Endothelial cell of umbilical vein (primary cell): Measurements from ENCODE around the gene SLC5A8. TPM values are rescaled to one million over a fixed set of nuclear protein-coding genes. Genes with fewer than 3 reads are reported as not detected.

Experiments
- BruUV-seq: library from RNA; stranded (reverse); fragments of 400-500 nt; replicated peaks from 2 replicates; lab custom pipeline; 2021; lab: Mats Ljungman, UMichigan
- CTCF ChIA-PET: fragments of 300-600, 350-600 bp; sonication (Branson Sonifier 250); formaldehyde crosslinking; loops from one replicate; lab custom pipeline; 2021; ENCODE audit warnings: antibody characterized with exemption, inconsistent platforms; lab: Charles Lee
- POLR2A ChIA-PET: fragments of 300-600, 350-600 bp; sonication (Branson Sonifier 250); formaldehyde crosslinking; loops from one replicate; lab custom pipeline; 2021; ENCODE audit warnings: antibody characterized with exemption, inconsistent platforms; lab: Charles Lee
- DNase-seq: peaks from one replicate; pipeline ENCODE4 v3.0.0-alpha.2; 2011; ENCODE audit warnings: low read depth, low spot score
- FAIRE-seq: peaks from 2 replicates; lab custom pipeline; 2011; peaks lifted over from hg19 to GRCh38; lab: Jason Lieb, UNC
- H2AFZ ChIP-seq: 2 replicates; pipeline ENCODE4 v1.6.0; 2012; ENCODE audit warnings: low read depth, low read length, control low read depth, inconsistent platforms
- H3K27ac ChIP-seq: 2 replicates; pipeline ENCODE4 v1.5.1; 2011; ENCODE audit warnings: low read depth, mild to moderate bottlenecking, control low read depth, low read length, moderate library complexity; ENCODE audit not compliant: insufficient read depth
- H3K27me3 ChIP-seq, 2 experiments: 2 replicates each; pipeline versions ENCODE4 v1.6.0 to v1.6.1; 2011; ENCODE audit warnings: low read length in 2 of 2, mixed read lengths in 1 of 2; ENCODE audit not compliant: control insufficient read depth in 2 of 2, insufficient read depth in 2 of 2
- H3K36me3 ChIP-seq, 2 experiments: 2 replicates in 1 of 2; 3 replicates in 1 of 2; pipeline ENCODE4 v1.5.1; 2011; ENCODE audit warnings: low read length in 2 of 2, mild to moderate bottlenecking in 1 of 2, moderate library complexity in 1 of 2; ENCODE audit not compliant: control insufficient read depth in 2 of 2, insufficient read depth in 2 of 2; ENCODE audit errors: extremely low read depth in 1 of 2
- H3K4me1 ChIP-seq: 3 replicates; pipeline ENCODE4 v1.5.1; 2011; ENCODE audit warnings: mild to moderate bottlenecking, low read length; ENCODE audit not compliant: control insufficient read depth, insufficient read depth; ENCODE audit errors: extremely low read depth
- H3K4me2 ChIP-seq: 2 replicates; pipeline ENCODE4 v1.6.1; 2011; ENCODE audit warnings: low read length, control low read depth, mixed read lengths; ENCODE audit not compliant: insufficient read depth
- H3K4me3 ChIP-seq, 3 experiments: fragments of 200-600 bp in 1 of 3; sonication (generic), shearing (Covaris generic) in 1 of 3; replicated peaks in 1 of 3; 2 replicates each; pipeline ENCODE4 v1.5.1; 2011 to 2016; ENCODE audit warnings: control low read depth in 3 of 3, low read length in 3 of 3, mild to moderate bottlenecking in 2 of 3, inconsistent platforms in 1 of 3, low read depth in 1 of 3, moderate library complexity in 1 of 3; ENCODE audit not compliant: insufficient read depth in 1 of 3
- H3K79me2 ChIP-seq: 2 replicates; pipeline ENCODE4 v1.6.0; 2012; ENCODE audit warnings: low read length, inconsistent platforms; ENCODE audit not compliant: control insufficient read depth, insufficient read depth
- H3K9ac ChIP-seq: replicated peaks from 2 replicates; pipeline ENCODE3; 2011; ENCODE audit warnings: low read length, control low read depth; ENCODE audit not compliant: insufficient read depth; ENCODE audit errors: extremely low read depth
- H3K9me1 ChIP-seq: replicated peaks from 3 replicates; pipeline ENCODE4 v1.6.0; 2011; ENCODE audit warnings: mild to moderate bottlenecking, low read length; ENCODE audit not compliant: control insufficient read depth, insufficient read depth; ENCODE audit errors: extremely low read depth
- H3K9me3 ChIP-seq: replicated peaks from 2 replicates; pipeline ENCODE4 v1.5.1; 2012; ENCODE audit warnings: low read length, inconsistent platforms; ENCODE audit not compliant: control insufficient read depth, insufficient read depth
- H4K20me1 ChIP-seq: replicated peaks from 2 replicates; pipeline ENCODE3; 2011; ENCODE audit warnings: mild to moderate bottlenecking, low read length; ENCODE audit not compliant: control insufficient read depth, insufficient read depth; ENCODE audit errors: extremely low read depth
- EZH2 ChIP-seq: IDR thresholded peaks from 2 replicates; pipeline ENCODE4 v1.6.1; 2012; ENCODE audit warnings: borderline replicate concordance, low read depth, mild to moderate bottlenecking, moderate library complexity, low read length, inconsistent platforms; ENCODE audit not compliant: severe bottlenecking
- FOS ChIP-seq: IDR thresholded peaks from 2 replicates; pipeline ENCODE4 v1.6.1; 2011; ENCODE audit warnings: mild to moderate bottlenecking, low read length, moderate library complexity, borderline replicate concordance; ENCODE audit not compliant: insufficient read depth
- MYC ChIP-seq: IDR thresholded peaks from one replicate; pipeline ENCODE4 v1.6.1; 2011; ENCODE audit warnings: mild to moderate bottlenecking, low read depth, low read length
- dilution Hi-C: fragments of 300-500 bp; cut with MboI; formaldehyde crosslinking; loops from one replicate; pipeline ENCODE4 v1.15.0; 2019; ENCODE audit warnings: low sequenced_read_pairs; ENCODE audit not compliant: extremely low pct_ligation_motif_present
- intact Hi-C: fragments of 100-400 bp; cut with micrococcal nuclease; formaldehyde crosslinking; loops from one replicate; pipeline ENCODE4 v1.10.0; 2022
- polyA plus RNA-seq, 4 experiments: library from polyadenylated mRNA; depleted of rRNA in 3 of 4; stranded (reverse) in 3 of 4; unstranded in 1 of 4; fragments of >200 nt; gene quantifications; 2 replicates each; pipeline versions ENCODE4 v1.2.1 to v1.2.3, GENCODE V29; 2011 to 2012; ENCODE audit warnings: missing spikeins in 1 of 4
- total RNA-seq: library from RNA; stranded (reverse); gene quantifications from 2 replicates; pipeline ENCODE4 v1.2.3, GENCODE V29; 2021
- TF ChIP-seq, protein P1 (sequence below): IDR thresholded peaks from 2 replicates; pipeline ENCODE4 v1.6.1; 2011; ENCODE audit not compliant: insufficient read depth, insufficient read length
- TF ChIP-seq, protein P2 (sequence below), 2 donors: IDR thresholded peaks; 1 replicate in 1 of 2; 2 replicates in 1 of 2; pipeline ENCODE4 v1.5.1; 2011; ENCODE audit warnings: low read length in 2 of 2, mild to moderate bottlenecking in 2 of 2, moderate library complexity in 2 of 2, control low read depth in 1 of 2, inconsistent platforms in 1 of 2, low read depth in 1 of 2; ENCODE audit not compliant: insufficient read depth in 1 of 2; ENCODE audit errors: extremely low read depth in 1 of 2

SLC5A8 gene
- total and polyA plus RNA-seq, 2 donors (not counting 3 experiments of a cell fraction or from before 2014, with no cell fraction given): not detected

DNA sequence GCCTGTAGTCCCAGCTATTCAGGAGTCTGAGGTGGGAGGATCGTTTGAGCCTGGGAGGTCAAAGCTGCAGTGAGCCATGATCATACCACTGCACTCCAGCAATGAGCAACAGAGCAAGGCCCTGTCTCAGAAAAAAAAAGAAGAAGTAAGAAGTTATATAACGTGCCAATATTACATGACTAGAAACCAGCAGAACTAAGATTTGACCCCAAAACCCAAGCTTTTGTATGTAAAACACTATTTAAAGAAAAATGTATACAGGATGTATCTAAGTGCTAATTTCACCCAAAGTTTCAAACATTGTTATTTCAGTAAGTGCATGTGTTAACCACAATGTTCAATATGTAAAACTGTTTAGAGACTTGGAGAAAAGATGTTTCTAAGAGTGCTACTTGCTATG lies 94.7 kb downstream of the SLC5A8 start:
- Histone ChIP-seq H3K79me2 (no peaks in the 10 kb centered on the region), H3K4me3 (no peak overlapping the region), H4K20me1 (no peaks in the 10 kb centered on the region), H3K27ac (no peak overlapping the region), H2AFZ (no peak overlapping the region), H3K9me3 (peaks cover 2% of the 10 kb centered on the region), H3K9ac (no peak overlapping the region), H3K9me1 (no peaks in the 10 kb centered on the region), H3K36me3 (no peaks in the 10 kb centered on the region), H3K27me3 (no peaks in the 10 kb centered on the region), H3K4me2 (no peak overlapping the region), H3K4me1 (no peaks in the 10 kb centered on the region)
- DNase-seq (no peak), FAIRE-seq (no peak)
- TF ChIP-seq EZH2: no peak
- TF ChIP-seq FOS: no peak
- no peak for TF ChIP-seq MYC
- TF ChIP-seq, protein P1, sequence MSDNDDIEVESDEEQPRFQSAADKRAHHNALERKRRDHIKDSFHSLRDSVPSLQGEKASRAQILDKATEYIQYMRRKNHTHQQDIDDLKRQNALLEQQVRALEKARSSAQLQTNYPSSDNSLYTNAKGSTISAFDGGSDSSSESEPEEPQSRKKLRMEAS: no peak
- intact Hi-C loops: no loop called here
- no TSS peak for BruUV-seq
- ChIA-PET POLR2A (no interaction called here), CTCF (no interaction called here)
- dilution Hi-C loops: no loop called here

DNA sequence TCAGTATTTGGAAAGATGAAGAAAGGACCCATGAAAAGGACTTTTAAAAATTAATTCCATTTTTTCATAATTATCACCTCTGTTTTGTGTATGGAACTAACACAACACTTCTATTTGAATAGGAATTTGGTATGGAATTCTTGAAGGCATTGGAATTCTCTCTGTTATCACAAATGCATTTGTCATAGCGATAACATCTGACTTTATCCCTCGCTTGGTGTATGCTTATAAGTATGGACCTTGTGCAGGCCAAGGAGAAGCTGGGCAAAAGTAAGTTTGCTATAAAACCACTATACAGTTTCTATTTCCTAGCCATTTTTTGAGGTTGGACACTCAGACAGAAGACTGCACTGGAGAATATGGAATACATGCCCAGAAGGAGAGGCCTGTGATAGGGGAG lies 98.6 kb downstream of the SLC5A8 start:
- no TSS peak for BruUV-seq
- no peak for FAIRE-seq
- intact Hi-C loops: no loop called here

More for the DNA sequence above, 98.6 kb downstream of the SLC5A8 start:
- ChIA-PET POLR2A (no interaction called here), CTCF (no interaction called here)
- no peaks in the 10 kb centered on the region for H3K36me3 ChIP-seq
- peaks cover 2% of the 10 kb centered on the region for H3K9me3 ChIP-seq
- TF ChIP-seq, protein P2, sequence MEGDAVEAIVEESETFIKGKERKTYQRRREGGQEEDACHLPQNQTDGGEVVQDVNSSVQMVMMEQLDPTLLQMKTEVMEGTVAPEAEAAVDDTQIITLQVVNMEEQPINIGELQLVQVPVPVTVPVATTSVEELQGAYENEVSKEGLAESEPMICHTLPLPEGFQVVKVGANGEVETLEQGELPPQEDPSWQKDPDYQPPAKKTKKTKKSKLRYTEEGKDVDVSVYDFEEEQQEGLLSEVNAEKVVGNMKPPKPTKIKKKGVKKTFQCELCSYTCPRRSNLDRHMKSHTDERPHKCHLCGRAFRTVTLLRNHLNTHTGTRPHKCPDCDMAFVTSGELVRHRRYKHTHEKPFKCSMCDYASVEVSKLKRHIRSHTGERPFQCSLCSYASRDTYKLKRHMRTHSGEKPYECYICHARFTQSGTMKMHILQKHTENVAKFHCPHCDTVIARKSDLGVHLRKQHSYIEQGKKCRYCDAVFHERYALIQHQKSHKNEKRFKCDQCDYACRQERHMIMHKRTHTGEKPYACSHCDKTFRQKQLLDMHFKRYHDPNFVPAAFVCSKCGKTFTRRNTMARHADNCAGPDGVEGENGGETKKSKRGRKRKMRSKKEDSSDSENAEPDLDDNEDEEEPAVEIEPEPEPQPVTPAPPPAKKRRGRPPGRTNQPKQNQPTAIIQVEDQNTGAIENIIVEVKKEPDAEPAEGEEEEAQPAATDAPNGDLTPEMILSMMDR (IDR thresholded peaks at IDR 0.05; ENCODE audit: extremely low read depth in 1 of 2, insufficient read depth in 1 of 2, low read depth in 1 of 2, low read length in 2 of 2): no peak
- TF ChIP-seq, protein P1: no peak
- H3K79me2 ChIP-seq: no peaks in the 10 kb centered on the region
- no peak overlapping the region for H3K27ac ChIP-seq
- no peak for DNase-seq
- no peaks in the 10 kb centered on the region for H3K9me1 ChIP-seq
- H2AFZ ChIP-seq: no peak overlapping the region
- no peaks in the 10 kb centered on the region for H3K4me1 ChIP-seq
- H3K4me2 ChIP-seq: no peak overlapping the region
- no peak overlapping the region for H3K9ac ChIP-seq
- no peaks in the 10 kb centered on the region for H4K20me1 ChIP-seq
- dilution Hi-C loops: no loop called here
- H3K27me3 ChIP-seq: no peaks in the 10 kb centered on the region
- H3K4me3 ChIP-seq: no peak overlapping the region
